ENCODE results near the gene TBC1D19.

The TBC1D19 gene

GRCh38 chr4:26780539-26780938 lies 196.7 kb downstream of the TBC1D19 start:
- no peak for DNase-seq (ENCODE audit: low read depth, low spot score)

- DNase-seq (ENCODE audit: low read depth, low spot score) = no peak
Measured at GRCh38 chr4:26782168-26782829, 198.4 kb downstream of the TBC1D19 start.

- DNase-seq (ENCODE audit: low read depth, low spot score) = no peak
Measured at GRCh38 chr4:26782830-26783202, 198.9 kb downstream of the TBC1D19 start.

- DNase-seq (ENCODE audit: low read depth, low spot score) = no peak
Measured at GRCh38 chr4:26784207-26784865, 200.5 kb downstream of the TBC1D19 start.

- DNase-seq (ENCODE audit: low read depth, low spot score) = no peak
Measured at GRCh38 chr4:26785312-26785711, 201.4 kb downstream of the TBC1D19 start.

- DNase-seq (ENCODE audit: low read depth, low spot score) = no peak
Measured at GRCh38 chr4:26785810-26786209, 201.9 kb downstream of the TBC1D19 start.

- DNase-seq (ENCODE audit: low read depth, low spot score) = no peak
Measured at GRCh38 chr4:26786916-26787315, 203.0 kb downstream of the TBC1D19 start.

GRCh38 chr4:26787461-26788340 lies 203.8 kb downstream of the TBC1D19 start:
- no peak for DNase-seq (ENCODE audit: low read depth, low spot score)

GRCh38 chr4:26788341-26788733 lies 204.5 kb downstream of the TBC1D19 start:
- DNase-seq (ENCODE audit: low read depth, low spot score) = no peak

DNA sequence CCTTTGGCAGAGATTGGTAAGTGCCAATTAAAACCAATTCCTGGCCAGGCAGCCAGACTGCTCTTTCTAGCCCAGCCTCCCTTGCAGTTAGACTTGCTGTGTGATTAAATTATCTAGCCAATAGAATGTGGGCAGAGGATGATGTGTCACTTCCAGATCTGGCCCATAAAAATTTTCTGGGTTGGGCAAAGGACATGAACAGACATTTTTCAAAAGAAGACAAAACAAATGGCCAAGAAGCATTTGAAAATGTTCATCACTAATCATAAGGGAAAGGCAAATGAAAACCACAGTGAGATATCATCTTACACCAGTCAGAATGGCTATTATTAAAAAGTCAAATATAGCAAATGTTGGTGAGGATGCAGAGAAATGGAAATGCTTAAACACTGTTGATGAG lies 205.3 kb downstream of the TBC1D19 start:
- DNase-seq (ENCODE audit: low read depth, low spot score) = no peak

GRCh38 chr4:26791346-26791745 lies 207.5 kb downstream of the TBC1D19 start:
- no peak for DNase-seq (ENCODE audit: low read depth, low spot score)

- no peak for DNase-seq (ENCODE audit: low read depth, low spot score)
Measured at GRCh38 chr4:26792639-26793038, 208.8 kb downstream of the TBC1D19 start.

GRCh38 chr4:26793735-26794134 lies 209.9 kb downstream of the TBC1D19 start:
- no peak for DNase-seq (ENCODE audit: low read depth, low spot score)

DNA sequence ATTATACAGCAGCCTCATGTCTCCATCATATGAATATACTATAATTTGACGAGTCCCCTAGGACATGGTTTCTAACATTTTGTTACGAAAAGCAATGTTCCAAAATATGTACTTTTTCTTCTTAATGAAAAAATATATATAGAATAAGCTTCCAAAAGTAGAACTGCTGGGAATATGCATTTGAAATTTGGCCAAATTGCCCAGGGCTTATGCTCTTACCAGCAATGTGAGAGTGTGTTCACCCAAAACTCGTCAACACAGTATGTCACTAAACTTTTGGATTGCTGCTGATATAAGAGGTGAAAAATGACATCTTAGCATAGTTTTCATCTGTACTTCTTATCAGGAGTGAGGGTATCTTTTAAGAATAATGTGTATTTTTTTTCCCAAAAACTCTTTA lies 212.2 kb downstream of the TBC1D19 start:
- DNase-seq (ENCODE audit: low read depth, low spot score) = no peak

DNA sequence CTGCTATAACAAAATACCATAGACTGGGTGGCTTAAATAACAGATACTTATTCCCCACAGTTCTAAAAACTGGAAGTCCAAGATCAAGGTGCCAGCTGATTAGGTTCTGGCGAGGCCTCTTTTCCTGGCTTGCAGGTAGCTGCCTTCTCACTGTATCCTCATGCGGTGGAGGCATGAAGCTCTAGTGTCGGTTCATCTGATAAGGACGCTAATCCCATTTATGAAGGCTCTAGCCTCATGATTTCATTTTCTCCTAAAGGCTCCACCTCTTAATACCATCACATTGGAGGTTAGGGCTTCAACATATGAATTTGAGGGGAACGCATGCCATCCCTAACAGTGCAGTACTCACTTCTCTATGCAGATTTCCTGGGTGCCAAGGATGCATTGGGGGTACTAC lies 218.9 kb downstream of the TBC1D19 start:
- no peak for DNase-seq (ENCODE audit: low read depth, low spot score)

GRCh38 chr4:26803211-26803861 lies 219.5 kb downstream of the TBC1D19 start:
- no peak for DNase-seq (ENCODE audit: low read depth, low spot score)

DNA sequence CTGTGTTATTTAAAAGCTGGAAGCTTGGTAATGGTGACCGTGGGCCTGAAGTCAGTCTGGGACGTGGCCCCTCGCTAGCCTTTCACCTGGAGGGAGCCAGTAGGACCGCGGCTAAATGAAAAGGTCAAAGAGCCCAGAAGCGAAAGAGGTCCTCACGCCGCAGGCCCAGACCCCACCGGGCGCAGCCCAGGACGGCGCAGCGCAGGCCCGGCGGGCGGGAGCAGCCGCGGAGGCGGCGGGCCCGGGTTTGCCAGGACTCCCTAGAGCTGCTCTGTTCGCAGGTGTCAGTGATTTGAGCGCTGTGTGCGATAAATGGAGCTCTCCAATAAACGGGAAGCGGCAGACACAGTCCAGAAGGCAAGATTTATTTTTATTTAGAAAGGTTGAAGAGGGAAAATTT lies 220.6 kb downstream of the TBC1D19 start:
- DNase-seq (ENCODE audit: low read depth, low spot score) = no peak

GRCh38 chr4:26804925-26805324 lies 221.0 kb downstream of the TBC1D19 start:
- no peak for DNase-seq (ENCODE audit: low read depth, low spot score)
